ENCODE results near the gene JAM3.

Gene JAM3

GRCh38 chr11:134033696-134034491 lies 35.0 kb upstream of the JAM3 start:
- TF ChIP-seq CTCF (IDR thresholded peaks at IDR 0.05; ENCODE audit: poor library complexity, severe bottlenecking), result no peak
- Histone ChIP-seq H3K4me3 (ENCODE audit: severe bottlenecking) (no peak overlapping the region), H3K9me3 (ENCODE audit: severe bottlenecking) (no peaks in the 10 kb centered on the region), H3K36me3 (ENCODE audit: low read depth) (no peaks in the 10 kb centered on the region), H3K4me1 (ENCODE audit: insufficient read depth, poor library complexity, severe bottlenecking) (peaks cover 27% of the 10 kb centered on the region), H3K27ac (ENCODE audit: poor library complexity, severe bottlenecking) (peak overlapping the region; percentile 61), H3K27me3 (ENCODE audit: insufficient read depth, poor library complexity, severe bottlenecking) (no peaks in the 10 kb centered on the region)
- DNase-seq (ENCODE audit: low spot score) (no peak), ATAC-seq (ENCODE audit: low read depth) (peak; percentile 88)

GRCh38 chr11:134034496-134035381 lies 34.1 kb upstream of the JAM3 start:
- Histone ChIP-seq H3K9me3 (ENCODE audit: severe bottlenecking) (no peaks in the 10 kb centered on the region), H3K36me3 (ENCODE audit: low read depth) (no peaks in the 10 kb centered on the region), H3K27me3 (ENCODE audit: insufficient read depth, poor library complexity, severe bottlenecking) (no peaks in the 10 kb centered on the region), H3K4me3 (ENCODE audit: severe bottlenecking) (no peak overlapping the region), H3K27ac (ENCODE audit: poor library complexity, severe bottlenecking) (peak overlapping the region; percentile 61), H3K4me1 (ENCODE audit: insufficient read depth, poor library complexity, severe bottlenecking) (peaks cover 27% of the 10 kb centered on the region)
- ATAC-seq (ENCODE audit: low read depth), result peak; percentile 58
- TF ChIP-seq CTCF (IDR thresholded peaks at IDR 0.05; ENCODE audit: poor library complexity, severe bottlenecking), result no peak
- DNase-seq (ENCODE audit: low spot score), result no peak

GRCh38 chr11:134036492-134037045 lies 32.3 kb upstream of the JAM3 start:
- H3K4me1 ChIP-seq (ENCODE audit: insufficient read depth, poor library complexity, severe bottlenecking), result peaks cover 33% of the 10 kb centered on the region
- no peaks in the 10 kb centered on the region for H3K36me3 ChIP-seq (ENCODE audit: low read depth)
- H3K9me3 ChIP-seq (ENCODE audit: severe bottlenecking), result no peaks in the 10 kb centered on the region
- H3K27ac ChIP-seq (ENCODE audit: poor library complexity, severe bottlenecking), result peak overlapping the region; percentile 24
- DNase-seq (ENCODE audit: low spot score) (no peak), ATAC-seq (ENCODE audit: low read depth) (no peak)
- no peak for TF ChIP-seq CTCF (IDR thresholded peaks at IDR 0.05; ENCODE audit: poor library complexity, severe bottlenecking)
- no peaks in the 10 kb centered on the region for H3K27me3 ChIP-seq (ENCODE audit: insufficient read depth, poor library complexity, severe bottlenecking)
- peak overlapping the region; percentile 29 for H3K4me3 ChIP-seq (ENCODE audit: severe bottlenecking)

- Histone ChIP-seq H3K9me3 (ENCODE audit: severe bottlenecking) (no peaks in the 10 kb centered on the region), H3K36me3 (ENCODE audit: low read depth) (no peaks in the 10 kb centered on the region), H3K27me3 (ENCODE audit: insufficient read depth, poor library complexity, severe bottlenecking) (no peaks in the 10 kb centered on the region), H3K4me3 (ENCODE audit: severe bottlenecking) (peak overlapping the region; percentile 29), H3K4me1 (ENCODE audit: insufficient read depth, poor library complexity, severe bottlenecking) (peaks cover 33% of the 10 kb centered on the region), H3K27ac (ENCODE audit: poor library complexity, severe bottlenecking) (peak overlapping the region; percentile 24)
- TF ChIP-seq CTCF (IDR thresholded peaks at IDR 0.05; ENCODE audit: poor library complexity, severe bottlenecking), result no peak
- no peak for DNase-seq (ENCODE audit: low spot score)
- peak; percentile 68 for ATAC-seq (ENCODE audit: low read depth)
Observed at GRCh38 chr11:134037046-134037908, 31.6 kb upstream of the JAM3 start.
